Osteoblast (primary cell): Measurements from ENCODE around the gene LRWD1. TPM values are rescaled to one million over a fixed set of nuclear protein-coding genes. Genes with fewer than 3 reads are reported as not detected.

Experiments
- DNase-seq: peaks from one replicate; pipeline ENCODE4 v3.0.0; 2011; ENCODE audit warnings: low spot score, mixed read lengths; ENCODE audit not compliant: insufficient read length; ENCODE audit errors: missing footprints
- H2AFZ ChIP-seq: 2 replicates; pipeline ENCODE4 v1.6.0; 2011; ENCODE audit warnings: mild to moderate bottlenecking, low read length
- H3K27ac ChIP-seq: 2 replicates; pipeline ENCODE4 v1.5.1; 2011; ENCODE audit warnings: mild to moderate bottlenecking, low read depth, low read length, moderate library complexity
- H3K27me3 ChIP-seq: 2 replicates; pipeline ENCODE4 v1.6.0; 2012; ENCODE audit warnings: mild to moderate bottlenecking, control low read depth, inconsistent platforms, low read length, moderate library complexity; ENCODE audit not compliant: insufficient read depth
- H3K36me3 ChIP-seq: 2 replicates; pipeline ENCODE4 v1.5.1; 2011; ENCODE audit warnings: mild to moderate bottlenecking, low read length, control low read depth, moderate library complexity; ENCODE audit not compliant: insufficient read depth
- H3K4me1 ChIP-seq: 2 replicates; pipeline ENCODE4 v1.5.1; 2011; ENCODE audit warnings: mild to moderate bottlenecking, low read length, control low read depth, moderate library complexity; ENCODE audit not compliant: insufficient read depth
- H3K4me2 ChIP-seq: 2 replicates; pipeline ENCODE4 v1.6.0; 2011; ENCODE audit warnings: mild to moderate bottlenecking, low read length; ENCODE audit not compliant: insufficient read depth
- H3K4me3 ChIP-seq: fragments of 200-600 bp; sonication (generic); 3 replicates; pipeline ENCODE4 v1.5.1; 2012; ENCODE audit warnings: mild to moderate bottlenecking, low read length, inconsistent platforms; ENCODE audit not compliant: insufficient read depth
- H3K79me2 ChIP-seq: 2 replicates; pipeline ENCODE4 v1.6.0; 2012; ENCODE audit warnings: mild to moderate bottlenecking, low read length, control low read depth, inconsistent platforms; ENCODE audit not compliant: insufficient read depth
- H3K9me3 ChIP-seq: 2 replicates; pipeline ENCODE4 v1.5.1; 2011; ENCODE audit warnings: low read depth, low read length, control low read depth
- H4K20me1 ChIP-seq: 2 replicates; pipeline ENCODE4 v1.6.0; 2012; ENCODE audit warnings: mild to moderate bottlenecking, low read length, control low read depth; ENCODE audit not compliant: insufficient read depth
- CTCF ChIP-seq: IDR thresholded peaks from 2 replicates; pipeline ENCODE4 v1.5.1; 2011; ENCODE audit warnings: mild to moderate bottlenecking, low read depth, low read length, moderate library complexity; ENCODE audit errors: extremely low read depth
- total RNA-seq: library from RNA; depleted of rRNA; stranded (reverse); fragments of >200 nt; gene quantifications from 2 replicates; pipeline ENCODE4 v1.2.3, GENCODE V29; 2012

Gene LRWD1
- total RNA-seq, 1 donor = 24.2 TPM

GRCh38 chr7:102457352-102457924, 7.3 kb upstream of the LRWD1 start:
- H3K4me2 ChIP-seq = no peak overlapping the region
- H4K20me1 ChIP-seq = peaks cover 9% of the 10 kb centered on the region
- DNase-seq = peak; percentile 56
- no peaks in the 10 kb centered on the region for H3K9me3 ChIP-seq
- TF ChIP-seq CTCF = no peak
- no peaks in the 10 kb centered on the region for H3K4me1 ChIP-seq
- no peak overlapping the region for H3K4me3 ChIP-seq
- peaks cover 11% of the 10 kb centered on the region for H3K79me2 ChIP-seq
- no peaks in the 10 kb centered on the region for H3K27me3 ChIP-seq
- H2AFZ ChIP-seq = no peak overlapping the region
- H3K36me3 ChIP-seq = peaks cover 14% of the 10 kb centered on the region
- H3K27ac ChIP-seq = no peak overlapping the region

- Histone ChIP-seq H3K4me1 (peaks cover 5% of the 10 kb centered on the region), H3K9me3 (no peaks in the 10 kb centered on the region), H3K36me3 (peaks cover 14% of the 10 kb centered on the region), H3K4me2 (no peak overlapping the region), H3K27ac (no peak overlapping the region), H4K20me1 (peaks cover 9% of the 10 kb centered on the region), H3K79me2 (peaks cover 28% of the 10 kb centered on the region), H2AFZ (no peak overlapping the region), H3K4me3 (no peak overlapping the region), H3K27me3 (no peaks in the 10 kb centered on the region)
- peak; percentile 47 for DNase-seq
- no peak for TF ChIP-seq CTCF
These were observed 5.5 kb upstream of the LRWD1 start for GRCh38 chr7:102459221-102459844.

GRCh38 chr7:102460467-102460866, 4.3 kb upstream of the LRWD1 start:
- no peaks in the 10 kb centered on the region for H3K27me3 ChIP-seq
- no peak overlapping the region for H3K4me2 ChIP-seq
- no peak overlapping the region for H2AFZ ChIP-seq
- H3K79me2 ChIP-seq = peaks cover 33% of the 10 kb centered on the region
- no peaks in the 10 kb centered on the region for H3K9me3 ChIP-seq
- TF ChIP-seq CTCF = no peak
- H3K4me1 ChIP-seq = peaks cover 7% of the 10 kb centered on the region
- H3K36me3 ChIP-seq = peaks cover 14% of the 10 kb centered on the region
- H3K27ac ChIP-seq = no peak overlapping the region
- no peak overlapping the region for H3K4me3 ChIP-seq
- peaks cover 9% of the 10 kb centered on the region for H4K20me1 ChIP-seq
- DNase-seq = peak; percentile 61

GRCh38 chr7:102463841-102464576, 775 bp upstream of the LRWD1 start:
- H3K27me3 ChIP-seq = no peaks in the 10 kb centered on the region
- peak overlapping the region; percentile 94 for H2AFZ ChIP-seq
- peak; percentile 92 for DNase-seq
- peaks cover 13% of the 10 kb centered on the region for H3K4me1 ChIP-seq
- H3K4me3 ChIP-seq = peak overlapping the region; percentile 91
- peaks cover 40% of the 10 kb centered on the region for H3K79me2 ChIP-seq
- peaks cover 4% of the 10 kb centered on the region for H3K36me3 ChIP-seq
- H3K27ac ChIP-seq = peak overlapping the region; percentile 70
- no peak for TF ChIP-seq CTCF
- H4K20me1 ChIP-seq = peaks cover 5% of the 10 kb centered on the region
- H3K9me3 ChIP-seq = no peaks in the 10 kb centered on the region
- H3K4me2 ChIP-seq = peak overlapping the region; percentile 86
